ENCODE results near the gene LIX1.
"Not testable (repeated sequence)": the region's sequence is repeated elsewhere in the genome, so short reads cannot be mapped to it uniquely, and the experiment has no call there.

LIX1 gene

DNA sequence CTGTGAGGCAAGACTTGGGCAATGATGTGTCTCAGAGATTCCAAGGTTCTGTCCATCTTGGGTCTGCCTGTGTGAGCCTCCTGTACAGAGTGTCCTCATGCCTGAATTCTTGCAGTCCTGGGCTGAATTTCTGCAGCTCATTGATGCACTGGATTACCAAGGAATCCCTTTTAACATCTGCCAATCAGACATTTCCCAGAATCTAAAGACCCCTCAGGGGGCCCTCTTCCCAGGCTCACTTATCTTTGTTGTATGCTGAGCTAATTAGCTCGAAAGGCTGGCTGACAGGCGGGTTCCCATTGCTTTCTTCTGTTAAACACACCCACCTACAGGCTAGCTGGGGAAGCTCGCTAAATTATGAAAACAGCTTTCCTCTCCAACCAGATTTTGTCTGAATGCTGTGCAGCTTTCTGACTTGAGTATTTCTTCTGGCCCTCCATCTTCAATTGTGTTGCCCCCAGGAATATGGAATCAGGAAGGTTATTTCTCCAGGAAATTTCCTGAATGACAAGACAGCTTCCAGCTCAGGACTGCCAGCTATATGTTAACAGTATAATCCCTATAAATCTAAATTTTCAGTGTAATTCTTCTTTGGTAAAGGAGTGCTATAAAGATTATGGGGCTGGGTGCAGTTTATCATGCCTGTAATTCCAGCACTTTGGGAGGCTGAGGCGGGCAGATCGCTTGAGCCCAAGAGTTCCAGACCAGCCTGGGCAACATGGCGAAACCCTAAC, at the start of gene LIX1:
Gene LIX1 (minus strand): TSS at position 91 of the 734 bp plus-strand sequence. CDS start 35 bp downstream, at position 56.
- DNase-seq = peak in 1 of 2 donors; percentile 26

DNA sequence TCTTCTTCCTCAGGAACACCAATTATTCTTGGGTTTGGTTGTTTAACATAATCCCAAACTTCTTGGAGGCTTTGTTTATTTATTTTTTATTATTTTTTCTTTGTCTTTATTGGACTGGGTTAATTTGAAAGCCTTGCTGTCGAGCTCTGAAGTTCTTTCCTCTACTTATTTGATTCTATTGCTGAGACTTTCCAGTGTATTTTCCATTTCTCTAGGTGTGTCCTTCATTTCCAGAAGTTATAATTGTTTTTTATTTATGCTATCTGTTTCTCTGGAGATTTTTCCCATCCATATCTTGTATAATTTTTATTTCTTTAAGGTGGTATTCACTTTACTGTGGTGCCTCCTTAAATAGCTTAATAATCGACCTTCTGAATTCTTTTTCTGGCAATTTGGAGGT, 49.5 kb upstream of the LIX1 start:
- no peak for DNase-seq

DNA sequence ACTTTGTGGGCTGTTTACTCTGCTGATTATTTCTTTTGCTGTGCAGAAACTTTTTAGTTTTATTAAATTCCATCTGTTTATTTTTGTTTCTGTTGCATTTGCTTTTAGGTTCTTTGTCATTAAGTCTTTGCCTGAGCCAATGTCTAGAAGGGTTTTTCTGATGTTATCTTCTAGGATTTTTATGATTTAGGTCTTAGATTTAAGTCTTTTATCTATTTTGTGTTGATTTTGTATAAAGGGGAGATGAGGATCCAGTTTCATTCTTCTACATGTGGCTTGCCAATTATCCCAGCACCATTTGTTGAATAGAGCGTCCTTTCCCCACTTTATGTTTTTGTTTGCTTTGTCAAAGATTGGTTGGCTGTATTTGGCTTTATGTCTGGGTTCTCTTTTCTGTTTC, 47.1 kb upstream of the LIX1 start:
- not testable (repeated sequence) for DNase-seq

DNA sequence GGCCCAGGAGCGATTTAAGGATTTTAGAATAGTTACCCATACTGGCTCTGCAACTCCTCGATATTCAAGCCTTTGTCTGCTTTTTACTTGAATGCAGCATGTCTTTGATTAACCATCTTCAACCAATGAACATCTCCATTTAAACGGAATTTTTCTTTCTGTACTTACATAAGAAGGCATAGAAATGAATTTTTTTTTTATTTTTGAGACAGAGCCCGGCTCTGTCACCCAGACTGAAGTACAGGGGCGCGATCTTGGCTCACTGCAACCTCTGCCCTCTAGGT, 41.5 kb upstream of the LIX1 start:
- no peak for DNase-seq

DNA sequence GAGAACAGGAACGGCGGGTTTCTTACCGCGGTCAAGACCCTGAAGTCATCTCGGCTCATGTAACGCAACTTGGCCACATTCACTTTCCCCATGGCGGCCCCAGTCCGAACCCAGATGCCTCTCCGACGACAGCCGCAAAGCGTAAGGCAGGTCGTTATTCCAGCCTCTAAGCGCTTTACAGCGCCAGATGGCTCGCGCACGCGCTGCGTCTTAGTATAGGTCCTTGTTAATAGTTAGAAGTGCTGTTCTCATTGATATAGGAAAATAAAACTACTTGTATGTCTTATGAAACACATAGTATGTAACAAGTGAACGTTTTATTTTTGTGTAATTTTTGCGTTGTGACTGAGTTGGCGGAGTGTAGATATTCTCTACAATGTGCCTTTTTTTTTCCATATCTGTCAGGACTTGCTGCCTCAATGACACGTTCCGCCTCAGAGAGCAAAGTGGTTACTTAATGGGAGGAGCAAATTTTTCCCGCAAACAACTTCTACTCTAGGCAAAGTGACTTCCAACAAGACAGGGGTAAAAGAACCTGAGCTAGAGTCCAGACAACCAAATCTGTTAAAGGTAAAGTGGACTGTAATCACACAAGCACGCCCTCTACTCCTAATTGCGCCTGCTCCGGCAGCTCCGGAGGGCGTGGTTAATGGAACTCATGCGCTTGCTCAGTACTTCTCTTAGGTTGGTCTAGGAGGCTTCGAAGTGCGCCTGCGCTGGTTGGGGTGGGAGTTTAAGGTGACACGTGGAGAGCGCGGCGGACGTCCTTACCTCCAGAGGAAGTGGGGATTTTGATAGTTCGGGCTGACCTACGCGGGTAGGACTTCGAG, 40.9 kb upstream of the LIX1 start, which contains the start of gene RIOK2:
Gene RIOK2 (minus strand): TSS at position 148 of the 830 bp plus-strand sequence. CDS start 56 bp downstream, at position 92.
- DNase-seq = peak; percentile 72 to 95

DNA sequence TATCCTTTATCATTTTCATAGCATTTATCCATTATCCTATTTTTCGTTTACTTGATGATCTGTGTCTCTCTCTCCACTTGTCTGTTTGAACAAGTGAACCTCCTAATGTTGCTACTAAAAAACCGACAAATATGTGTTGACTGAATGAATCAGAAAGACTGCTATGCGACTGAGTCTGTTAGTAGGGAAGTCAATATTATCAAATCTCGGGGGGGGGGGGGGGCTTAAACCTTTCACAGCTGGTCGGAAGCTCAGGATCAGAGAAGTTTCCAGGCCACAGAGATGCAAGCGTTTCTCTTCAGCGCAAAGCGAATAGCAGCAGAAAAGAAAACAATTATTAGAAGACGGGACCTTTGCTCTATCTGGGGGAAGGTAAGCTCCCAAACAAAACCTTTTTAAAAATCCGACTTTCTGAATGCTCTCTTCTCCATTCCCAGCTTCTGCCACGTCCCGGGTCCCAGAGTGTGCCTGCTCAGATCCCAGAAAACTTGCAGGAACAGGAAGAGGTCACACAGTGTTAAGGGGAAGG, 40.2 kb upstream of the LIX1 start:
- DNase-seq = no peak

DNA sequence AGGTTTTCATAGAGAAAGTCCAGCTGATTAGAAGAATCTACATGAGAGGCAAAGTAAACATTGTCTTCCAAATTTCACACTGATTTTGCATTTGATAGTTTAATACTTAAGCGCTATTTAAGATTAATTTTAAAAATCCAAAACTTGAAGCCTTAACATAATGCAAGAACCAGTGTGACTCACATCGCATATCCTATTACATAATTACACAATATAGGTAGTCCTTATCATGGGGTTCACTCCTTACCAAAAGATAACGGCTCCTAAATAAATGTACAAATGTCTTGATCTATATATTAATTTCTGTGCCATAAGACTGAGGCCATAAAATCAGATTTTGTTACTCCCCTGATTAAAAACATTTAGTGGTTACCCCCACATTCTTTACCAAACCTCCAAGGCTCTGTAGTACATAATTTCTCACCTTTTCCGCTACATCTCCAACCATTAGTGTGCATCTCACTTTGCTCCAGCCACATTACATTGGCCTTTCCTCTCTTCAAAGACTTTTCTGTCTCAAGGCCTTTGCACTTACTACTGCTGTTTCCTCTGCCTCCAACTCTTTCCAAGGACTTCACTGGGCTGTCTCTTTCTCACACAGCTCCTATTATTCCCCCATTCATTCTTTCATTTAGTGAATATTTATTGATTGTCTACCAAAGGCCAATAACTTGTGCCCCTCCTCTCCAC, 39.6 kb upstream of the LIX1 start:
- DNase-seq = no peak

DNA sequence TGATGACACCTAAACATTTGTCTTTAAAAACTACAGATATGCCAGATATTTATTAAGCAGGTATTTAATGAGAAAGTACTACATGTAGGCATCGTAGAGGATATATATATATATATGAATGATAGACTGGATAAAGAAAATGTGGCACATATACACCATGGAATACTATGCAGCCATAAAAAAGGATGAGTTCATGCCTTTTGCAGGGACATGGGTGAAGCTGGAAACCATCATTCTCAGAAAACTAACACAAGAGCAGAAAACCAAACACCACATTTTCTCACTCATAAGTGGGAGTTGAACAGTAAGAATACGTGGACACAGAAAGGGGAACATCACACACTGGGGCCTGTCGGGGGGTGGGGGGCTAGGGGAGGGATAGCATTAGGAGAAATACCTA, 37.0 kb upstream of the LIX1 start:
- DNase-seq = not testable (repeated sequence)

DNA sequence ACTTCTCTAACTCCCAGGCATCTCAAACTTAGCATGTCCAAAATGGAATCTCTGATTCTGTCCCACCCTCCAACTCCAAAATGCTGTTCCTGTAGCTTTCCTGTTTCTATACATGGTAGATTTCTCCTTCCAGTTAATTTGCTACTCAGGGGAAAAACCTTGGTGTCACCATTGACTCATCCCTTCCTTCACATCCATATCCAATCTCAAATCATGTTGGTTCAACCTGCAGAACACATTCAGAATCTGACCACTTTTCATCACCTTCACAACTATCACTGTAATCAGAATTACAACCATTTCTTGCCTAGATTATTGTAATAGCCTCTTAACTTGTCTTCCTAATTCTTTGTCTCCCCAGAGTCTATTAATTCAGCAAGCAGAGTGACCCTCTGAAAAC, 29.8 kb upstream of the LIX1 start:
- no peak for DNase-seq

DNA sequence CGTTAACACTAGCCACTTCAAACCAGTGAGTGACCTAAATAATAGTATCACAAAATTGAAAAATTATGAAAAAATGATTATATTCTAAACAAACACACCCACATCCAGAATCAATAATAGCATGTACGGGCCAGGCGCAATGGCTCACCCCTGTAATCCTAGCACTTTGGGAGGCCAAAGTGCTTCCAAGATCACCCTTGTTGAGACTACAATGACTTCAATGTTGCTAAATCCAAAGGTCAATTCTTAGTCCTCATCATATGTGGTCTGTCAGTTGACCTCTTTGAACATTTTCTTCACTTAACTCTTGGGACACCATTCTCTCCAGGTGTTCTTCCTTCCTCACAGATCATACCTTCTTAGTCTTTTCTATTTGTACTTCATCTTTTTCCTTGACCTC, 29.3 kb upstream of the LIX1 start:
- no peak for DNase-seq

DNA sequence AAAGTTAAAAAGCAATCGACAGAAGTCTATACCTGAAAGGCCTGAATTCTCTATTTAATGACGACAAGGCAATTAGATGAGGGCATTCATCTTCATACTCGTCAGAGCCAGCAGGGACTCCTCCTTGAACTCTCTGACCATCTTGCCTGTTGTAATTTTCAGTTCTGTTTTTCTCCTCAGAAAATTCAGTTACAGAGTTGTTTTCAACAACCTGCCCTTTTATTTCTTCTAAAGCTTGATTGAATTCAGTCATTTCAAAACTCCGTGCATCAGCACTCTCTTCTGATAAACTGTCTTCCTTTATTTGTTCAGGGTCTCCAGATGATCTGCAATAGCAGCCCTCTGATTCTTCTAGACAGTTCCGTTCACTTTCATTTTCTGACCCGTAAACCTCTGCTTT, 25.0 kb upstream of the LIX1 start:
- no peak for DNase-seq

DNA sequence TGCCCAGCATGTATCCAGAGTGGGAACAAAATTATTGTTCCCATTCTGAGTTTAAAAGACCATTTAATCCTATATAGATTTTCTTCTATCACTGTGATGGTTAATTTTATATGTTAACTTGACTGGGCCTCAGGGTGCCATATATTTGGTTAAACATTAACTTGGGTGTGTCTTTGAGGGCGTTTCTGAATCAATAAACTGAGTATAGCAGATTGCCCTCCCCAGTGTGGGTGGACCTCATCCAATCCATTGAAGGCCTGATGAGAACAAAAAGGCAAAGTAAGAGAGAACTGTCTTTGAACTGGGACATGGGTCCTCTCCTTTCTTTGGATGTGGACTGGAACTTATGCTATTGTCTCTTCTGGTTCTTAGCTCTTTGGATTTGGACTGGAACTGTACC, 23.3 kb upstream of the LIX1 start:
- no peak for DNase-seq

DNA sequence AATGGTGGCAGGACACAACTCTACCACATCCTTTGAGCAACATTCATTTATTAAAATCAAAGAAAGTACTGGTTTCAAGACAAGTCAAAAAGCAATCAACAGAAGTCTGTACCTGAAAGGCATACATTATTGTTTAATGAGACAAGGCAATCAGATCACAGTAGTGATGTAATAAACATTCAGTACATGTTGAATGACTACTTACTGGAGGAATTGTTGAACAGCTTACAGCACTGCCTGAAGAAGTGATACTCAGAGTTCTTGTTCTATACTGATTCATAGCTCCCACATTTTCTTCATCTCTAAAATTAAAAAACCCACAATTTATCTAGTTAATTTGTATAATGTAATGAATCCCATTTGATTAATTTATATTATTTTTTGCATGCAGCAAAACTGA, 22.4 kb upstream of the LIX1 start:
- DNase-seq = no peak

DNA sequence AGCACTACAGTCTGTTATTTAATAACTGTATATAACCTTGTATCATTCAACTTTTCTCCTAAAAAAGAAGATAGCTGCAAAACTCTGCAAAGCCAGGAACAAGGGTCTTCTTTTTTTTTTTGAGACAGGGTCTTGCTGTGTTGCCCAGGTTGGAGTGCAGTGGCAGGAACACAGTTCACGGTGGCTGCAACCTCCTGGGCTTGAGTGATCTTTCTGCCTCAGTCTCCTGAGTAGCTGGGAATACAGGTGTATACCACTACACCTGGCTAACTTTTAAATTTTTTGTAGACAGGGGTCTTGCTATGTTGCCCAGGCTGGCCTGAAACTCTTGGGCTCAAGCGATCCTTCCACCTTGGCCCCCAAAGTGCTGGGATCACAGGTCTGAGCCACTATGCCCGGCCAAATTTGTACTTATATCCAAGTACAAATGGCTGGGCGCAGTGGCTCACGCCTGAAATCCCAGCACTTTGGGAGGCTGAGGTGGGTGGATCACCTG, 21.4 kb upstream of the LIX1 start:
- no peak for DNase-seq

DNA sequence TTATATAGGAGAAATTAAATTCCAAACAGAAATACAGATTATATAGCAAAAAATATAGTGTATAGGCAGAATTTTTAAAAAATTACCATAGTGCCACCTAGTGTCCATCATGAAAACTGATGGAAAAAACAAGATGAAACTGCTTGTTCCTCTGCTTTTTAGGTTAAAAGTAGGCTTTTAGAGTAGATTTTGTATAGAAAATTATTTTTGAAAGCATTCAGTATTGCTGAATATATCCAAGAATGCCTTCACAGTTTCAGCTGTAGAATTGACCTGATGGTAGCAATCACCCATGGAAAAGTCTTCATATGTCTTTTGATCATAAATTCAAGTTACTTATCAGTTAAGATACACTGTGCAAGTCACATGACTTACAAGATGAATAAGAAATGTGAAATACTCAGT, 21.0 kb upstream of the LIX1 start:
- DNase-seq = no peak

DNA sequence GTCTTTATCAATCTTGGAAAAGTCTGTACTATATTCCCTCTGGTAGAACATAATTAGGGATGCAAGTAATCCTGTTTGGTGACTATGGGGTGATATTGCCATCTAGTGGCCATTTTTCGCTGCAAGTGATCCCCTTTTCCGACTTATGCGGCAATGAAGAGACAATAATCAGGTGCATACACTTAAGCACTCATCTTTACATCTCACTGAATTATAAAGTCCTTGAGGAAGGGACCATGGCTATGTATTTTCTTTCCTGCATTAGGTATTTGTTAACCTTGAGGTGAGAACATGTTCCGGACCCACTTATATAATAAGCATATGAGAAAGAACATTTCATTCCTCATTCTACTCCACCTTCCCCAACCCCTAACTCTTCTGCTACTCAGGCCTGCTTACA, 19.6 kb upstream of the LIX1 start:
- peak in 1 of 2 donors; percentile 38 for DNase-seq

DNA sequence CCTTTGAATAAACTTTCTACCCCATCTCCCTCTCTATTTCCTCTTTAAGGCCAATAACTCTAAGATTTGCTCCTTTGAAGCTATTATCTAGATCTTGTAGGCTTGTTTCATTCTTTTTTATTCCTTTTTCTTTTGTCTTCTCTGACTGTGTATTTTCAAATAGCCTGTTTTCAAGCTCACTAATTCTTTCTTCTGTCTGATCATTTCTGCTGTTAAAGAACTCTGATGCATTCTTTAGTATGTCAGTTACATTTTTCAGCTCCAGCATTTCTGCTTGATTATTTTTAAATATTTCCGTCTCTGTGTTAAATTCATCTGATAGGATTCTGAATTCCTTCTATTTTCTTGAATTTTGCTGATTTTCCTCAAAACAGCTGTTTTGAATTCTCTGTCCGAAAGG, 15.3 kb upstream of the LIX1 start:
- DNase-seq = no peak

DNA sequence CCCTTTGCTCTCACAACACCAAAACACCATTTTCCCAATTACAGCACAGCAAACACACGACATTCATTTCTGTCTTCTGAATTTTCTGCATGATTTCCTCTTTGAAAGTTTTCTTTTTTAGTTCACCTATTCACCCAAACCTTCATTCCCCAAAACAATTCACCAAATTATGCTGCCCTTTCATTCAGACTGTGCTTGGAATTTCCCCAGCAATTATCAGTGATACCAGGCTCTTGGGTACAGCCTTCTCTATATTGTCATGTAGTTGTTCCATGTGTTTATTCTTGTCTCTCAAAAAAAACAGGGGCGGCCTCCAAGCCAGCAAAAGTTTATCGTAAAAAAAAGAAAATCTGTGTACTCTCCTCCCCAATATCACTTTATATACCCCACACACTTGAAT, 9.0 kb upstream of the LIX1 start:
- DNase-seq = no peak

DNA sequence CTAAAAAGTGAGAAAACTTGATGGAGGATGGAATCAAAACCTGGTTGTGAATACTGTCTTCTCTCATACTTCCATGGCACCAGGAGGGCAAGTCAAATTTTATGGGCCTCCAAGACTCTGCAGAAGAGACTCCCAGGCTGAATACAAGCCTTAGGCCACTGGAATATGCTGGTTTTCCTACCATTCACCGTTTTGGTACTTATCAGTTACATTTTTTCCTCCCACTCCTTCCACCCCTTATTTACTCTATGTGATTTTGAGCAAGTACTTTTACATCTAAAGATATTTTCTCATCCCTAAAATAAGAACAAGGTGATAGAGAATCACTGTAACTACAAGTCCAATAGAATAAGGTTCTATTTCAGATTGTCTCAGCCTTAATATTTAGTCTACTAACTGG, 8.0 kb upstream of the LIX1 start:
- DNase-seq = no peak

DNA sequence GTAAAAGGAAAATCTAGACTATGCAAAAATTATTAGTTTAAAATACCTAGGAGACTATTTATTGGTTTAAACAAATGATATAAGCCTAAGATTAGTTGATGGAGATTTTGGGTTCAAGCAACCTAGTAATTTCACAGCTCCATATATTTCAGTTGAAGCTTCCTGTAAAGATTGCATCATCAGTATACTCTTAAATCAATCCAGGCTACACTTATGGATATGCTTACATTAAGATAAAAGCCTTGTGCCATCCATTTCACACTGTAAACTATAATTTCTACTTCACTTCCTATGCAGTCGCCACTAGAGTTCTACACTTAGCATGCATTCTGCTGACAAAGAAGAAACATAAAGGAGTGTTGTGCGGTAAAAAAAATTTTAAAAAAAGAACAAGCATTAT, 7.3 kb upstream of the LIX1 start:
- DNase-seq = no peak

DNA sequence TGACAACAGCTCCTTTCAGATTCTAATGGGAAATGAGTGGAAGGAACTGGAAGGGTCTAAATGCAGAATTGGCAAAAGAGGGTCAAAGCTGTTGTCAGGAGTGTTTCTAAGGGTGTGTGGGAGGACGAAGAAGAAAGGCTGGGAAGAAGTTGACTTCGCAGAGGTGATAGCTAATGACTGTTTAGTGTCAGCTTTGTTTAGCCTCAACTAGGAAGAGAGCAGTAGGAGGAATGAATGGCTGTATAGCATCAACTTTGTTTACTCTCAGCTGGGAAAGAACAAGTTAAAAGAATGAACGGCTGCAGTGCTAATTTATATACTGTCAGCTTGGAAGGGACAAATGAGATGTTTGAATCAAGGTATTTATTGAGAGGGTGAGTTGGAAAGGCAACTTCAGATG, 5.9 kb upstream of the LIX1 start:
- DNase-seq = no peak

DNA sequence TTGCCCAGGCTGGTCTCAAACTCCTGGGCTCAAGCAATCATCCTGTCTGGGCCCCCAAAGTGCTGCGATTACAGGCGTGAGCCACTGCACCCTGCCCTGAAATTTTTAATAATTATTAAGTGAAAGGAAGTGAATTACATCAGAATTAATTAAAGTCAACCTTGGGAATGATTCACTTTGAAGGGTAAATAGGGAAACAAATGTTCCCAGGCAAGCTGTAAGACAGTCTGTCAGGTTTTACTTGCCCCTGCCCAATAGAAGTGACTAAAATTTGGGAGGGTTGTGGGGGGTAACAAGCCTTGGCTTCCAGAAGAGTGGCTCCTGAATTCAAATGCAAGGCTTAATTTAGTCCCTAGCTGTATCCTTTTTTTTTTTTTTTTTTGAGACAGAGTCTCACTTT, 1.3 kb upstream of the LIX1 start:
- DNase-seq = no peak

DNA sequence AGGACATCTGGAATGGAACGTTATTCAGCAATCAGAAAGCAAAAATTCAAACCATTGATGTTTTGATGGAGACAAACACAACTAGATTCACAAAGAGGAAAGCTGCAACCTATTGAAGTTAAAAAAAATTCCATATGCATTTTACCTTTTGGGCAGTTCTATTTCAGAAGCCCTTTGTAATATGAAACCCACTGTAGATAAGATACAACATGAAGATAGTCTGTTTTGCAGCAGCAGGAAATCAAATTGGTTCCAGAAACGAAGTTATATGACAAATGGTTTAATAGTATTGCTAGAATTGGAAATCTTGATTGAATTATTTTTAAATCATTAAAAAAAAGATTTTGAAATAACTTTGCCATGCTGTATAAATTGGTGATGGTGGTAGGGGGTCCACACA, 872 bp downstream of the LIX1 start:
- no peak for DNase-seq

DNA sequence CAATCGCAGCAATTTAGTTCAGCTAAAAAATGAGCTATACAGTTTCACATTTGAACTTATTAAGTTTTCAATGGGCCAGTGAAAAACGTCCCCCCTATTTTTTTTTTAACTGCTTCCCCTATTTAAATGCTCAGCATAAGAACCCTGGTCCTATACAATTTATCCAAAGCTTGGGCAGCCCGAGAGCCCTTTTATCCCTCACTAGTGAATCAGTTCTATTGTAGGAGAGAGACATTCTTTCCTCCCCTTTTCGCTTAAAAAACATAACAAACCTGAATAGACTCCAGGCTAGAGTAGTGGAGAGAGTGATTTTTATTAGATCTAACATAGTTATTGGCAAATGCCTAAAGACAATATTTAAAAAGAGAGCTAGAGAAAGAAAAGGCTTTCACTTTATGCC, 1.4 kb downstream of the LIX1 start:
- DNase-seq = no peak
